Hepatocyte (in vitro differentiated cells): Measurements from ENCODE around the gene TBC1D1.

ENCODE experiments used
- CTCF ChIP-seq: fragments of 200-600 bp; sonication (generic); IDR thresholded peaks from 2 replicates; pipeline ENCODE4 v1.5.1; 2016; ENCODE audit warnings: antibody characterized with exemption, mild to moderate bottlenecking; ENCODE audit not compliant: poor library complexity
- EZH2 ChIP-seq: fragments of 200-600 bp; sonication (generic); IDR thresholded peaks from 2 replicates; pipeline ENCODE4 v1.6.1; 2016; ENCODE audit warnings: antibody characterized with exemption, mild to moderate bottlenecking, borderline replicate concordance

DNA sequence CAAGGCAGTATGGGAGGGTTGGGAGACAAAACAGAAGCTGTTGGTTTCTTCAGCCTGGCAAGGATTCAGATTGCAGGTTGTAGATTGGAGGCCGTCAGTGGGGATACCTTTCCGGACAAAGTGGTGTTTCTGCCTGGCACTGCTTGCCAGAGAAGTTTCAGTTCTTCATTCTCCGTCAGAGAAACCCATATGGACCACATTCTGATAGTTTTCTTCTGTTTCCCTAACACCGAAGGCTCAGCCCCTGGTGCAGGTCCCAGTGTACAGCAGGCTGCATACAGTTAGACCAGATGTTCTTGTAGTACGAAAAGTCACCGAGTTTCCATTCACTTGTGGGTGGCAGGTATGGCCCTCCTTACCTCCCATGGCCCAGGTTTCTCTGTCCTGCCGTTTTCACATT, 176.6 kb downstream of the TBC1D1 start:
- TF ChIP-seq CTCF (no peak), EZH2 (no peak)
